ENCODE data around the gene GSE1.

Gene GSE1

DNA sequence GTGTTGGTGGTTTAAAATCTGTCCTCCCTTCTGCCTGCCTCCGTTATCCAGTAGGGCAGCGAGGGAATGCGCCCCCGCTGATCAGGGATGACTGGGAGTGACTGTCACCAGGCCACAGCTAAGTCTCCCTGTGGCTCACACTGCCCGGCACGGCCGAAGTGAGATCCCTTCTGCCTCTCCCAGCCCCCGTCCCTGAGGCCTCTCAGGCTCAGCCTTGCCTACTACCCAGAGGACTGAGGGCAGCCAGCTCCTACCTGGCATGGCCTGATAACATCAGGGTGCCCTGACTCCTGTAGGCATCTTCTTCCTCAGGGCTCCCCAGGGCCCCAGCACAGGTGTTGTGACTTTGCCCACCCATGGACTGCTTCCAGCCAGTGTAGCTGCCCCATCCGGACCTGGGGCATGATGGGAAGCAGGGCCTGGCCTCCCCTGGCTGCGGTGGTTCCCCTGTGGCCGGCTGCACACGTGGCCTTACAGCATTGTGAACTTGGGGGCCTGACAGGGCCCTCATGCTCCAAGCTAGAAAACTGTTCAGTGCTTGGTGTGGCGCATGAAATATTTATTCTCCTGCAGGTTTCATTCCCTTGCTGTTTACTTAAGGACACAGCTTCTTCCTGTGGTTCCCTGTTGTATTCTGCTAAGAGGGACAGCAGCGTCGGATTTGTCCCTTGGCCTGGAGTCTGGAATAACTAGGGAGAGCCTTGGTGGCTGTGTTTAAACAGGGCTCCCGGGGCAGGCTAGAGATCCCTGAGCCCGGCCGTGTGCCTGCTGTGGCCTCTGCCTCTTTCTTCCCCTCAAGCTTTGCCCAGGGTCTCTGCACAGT, 45.6 kb downstream of the GSE1 start:
- DNase-seq (ENCODE audit: low spot score), result no peak
- H3K4me3 ChIP-seq, result no peak overlapping the region
- no peak overlapping the region for H3K27ac ChIP-seq
- TF ChIP-seq CTCF (IDR thresholded peaks at IDR 0.05), result no peak

DNA sequence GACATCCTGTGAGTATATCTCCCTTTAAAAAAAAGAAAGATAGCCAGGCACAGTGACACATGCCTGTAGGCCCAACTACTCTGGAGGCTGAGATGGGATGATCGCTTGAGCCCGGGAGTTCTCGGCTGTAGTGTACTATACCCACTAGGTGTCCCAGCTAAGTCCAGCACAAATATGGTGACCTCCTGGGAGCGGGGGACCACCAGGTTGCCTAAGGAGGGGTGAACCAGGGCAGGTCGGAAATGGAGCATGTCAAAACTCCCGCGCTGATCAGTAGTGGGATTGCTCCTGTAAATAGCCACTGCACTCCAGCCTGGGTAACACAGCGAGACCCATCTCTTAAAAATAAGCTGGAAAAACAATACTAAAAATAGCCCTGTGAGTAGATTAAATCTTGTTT, 46.2 kb downstream of the GSE1 start:
- H3K4me3 ChIP-seq, result no peak overlapping the region
- TF ChIP-seq CTCF (IDR thresholded peaks at IDR 0.05), result no peak
- H3K27ac ChIP-seq, result no peak overlapping the region
- no peak for DNase-seq (ENCODE audit: low spot score)

DNA sequence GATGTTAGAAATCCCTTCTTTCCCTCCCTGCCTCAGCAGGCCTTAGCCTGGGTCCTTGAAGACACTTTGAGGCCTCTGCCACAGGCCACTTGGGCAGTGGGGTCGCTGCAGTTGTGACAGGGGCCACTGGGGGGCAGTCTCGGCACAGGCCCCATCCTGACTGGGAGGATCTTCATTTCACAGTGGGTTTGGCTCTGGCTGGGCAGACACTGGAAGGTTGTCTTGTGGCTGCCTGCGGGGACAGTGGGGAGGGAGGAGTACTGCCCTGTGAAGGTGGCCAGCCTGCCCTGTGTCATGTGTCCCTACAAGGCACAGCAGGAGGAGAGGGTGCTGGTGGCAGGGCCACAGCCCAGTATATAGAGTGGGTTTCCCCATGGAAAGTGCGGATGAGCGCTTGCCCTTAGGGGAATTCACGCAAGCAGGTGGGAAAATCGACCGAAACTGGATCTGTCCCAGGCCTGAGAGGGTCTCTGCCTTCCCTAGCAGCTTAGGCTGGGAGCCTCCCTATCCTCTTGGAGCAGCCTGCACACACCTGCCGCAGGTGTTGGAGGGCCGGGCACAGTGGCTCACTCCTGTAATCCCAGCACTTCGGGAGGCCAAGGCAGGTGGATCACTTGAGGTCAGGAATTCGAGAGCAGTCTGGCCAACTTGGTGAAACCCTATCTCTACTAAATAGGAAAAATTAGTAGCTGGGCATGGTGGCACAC, 46.8 kb downstream of the GSE1 start:
- DNase-seq (ENCODE audit: low spot score), result no peak
- TF ChIP-seq CTCF (IDR thresholded peaks at IDR 0.05), result peak; percentile 67
- Histone ChIP-seq H3K27ac (no peak overlapping the region), H3K4me3 (no peak overlapping the region)

DNA sequence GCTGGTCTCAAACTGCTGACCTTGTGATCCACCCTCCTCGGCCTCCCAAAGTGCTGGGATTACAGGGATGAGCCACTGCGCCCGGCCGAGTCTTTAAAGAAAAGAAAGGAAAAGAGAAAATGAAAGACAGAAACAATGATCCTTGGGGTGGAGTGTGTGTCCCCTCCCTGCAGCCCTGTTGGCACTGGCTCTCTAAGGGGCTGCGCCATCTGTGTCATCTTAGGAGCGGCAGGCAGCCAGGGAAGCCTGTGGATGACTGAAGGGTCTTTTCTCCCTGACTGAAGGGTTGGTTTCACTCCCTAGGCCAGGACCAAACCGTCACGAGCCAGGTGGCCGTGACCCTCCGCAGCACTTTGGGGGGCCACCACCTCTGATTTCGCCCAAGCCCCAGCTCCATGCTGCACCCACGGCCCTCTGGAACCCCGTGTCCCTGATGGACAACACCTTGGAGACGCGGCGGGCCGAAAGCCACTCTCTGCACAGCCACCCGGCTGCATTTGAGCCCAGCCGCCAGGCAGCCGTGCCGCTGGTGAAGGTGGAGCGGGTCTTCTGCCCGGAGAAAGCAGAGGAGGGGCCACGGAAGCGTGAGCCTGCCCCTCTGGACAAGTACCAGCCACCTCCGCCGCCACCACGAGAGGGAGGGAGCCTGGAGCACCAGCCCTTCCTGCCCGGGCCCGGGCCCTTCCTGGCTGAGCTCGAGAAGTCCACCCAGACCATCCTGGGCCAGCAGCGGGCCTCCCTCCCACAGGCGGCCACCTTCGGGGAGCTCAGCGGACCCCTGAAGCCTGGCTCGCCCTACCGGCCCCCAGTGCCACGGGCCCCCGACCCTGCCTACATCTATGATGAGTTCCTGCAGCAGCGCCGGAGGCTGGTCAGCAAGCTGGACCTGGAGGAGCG, 48.0 kb downstream of the GSE1 start:
- DNase-seq (ENCODE audit: low spot score), result no peak
- no peak for TF ChIP-seq CTCF (IDR thresholded peaks at IDR 0.05)
- H3K4me3 ChIP-seq, result no peak overlapping the region
- H3K27ac ChIP-seq, result no peak overlapping the region

- TF ChIP-seq CTCF (IDR thresholded peaks at IDR 0.05), result no peak
- no peak overlapping the region for H3K4me3 ChIP-seq
- DNase-seq (ENCODE audit: low spot score), result no peak
- no peak overlapping the region for H3K27ac ChIP-seq
Measured at GRCh38 chr16:85661740-85662481, 48.8 kb downstream of the GSE1 start.

DNA sequence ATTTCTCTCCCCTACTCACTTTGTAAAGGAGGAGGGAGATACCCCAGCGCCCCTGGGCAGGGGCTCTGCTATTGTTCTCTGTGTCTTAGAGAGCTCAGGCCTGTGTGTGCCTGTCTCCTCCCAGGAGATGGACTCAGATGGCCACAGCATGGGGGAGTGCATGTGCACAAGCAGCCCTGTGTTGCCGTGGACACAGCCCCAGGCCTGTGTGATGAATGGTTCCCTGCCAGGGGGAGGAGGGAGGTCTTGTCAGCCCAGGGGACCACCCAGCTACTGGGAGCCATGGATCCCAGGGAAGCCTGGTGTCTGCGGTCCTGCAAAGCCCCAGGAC, 49.3 kb downstream of the GSE1 start:
- Histone ChIP-seq H3K4me3 (no peak overlapping the region), H3K27ac (no peak overlapping the region)
- no peak for TF ChIP-seq CTCF (IDR thresholded peaks at IDR 0.05)
- no peak for DNase-seq (ENCODE audit: low spot score)

All from coronary artery (tissue), 2 donors.